Measurements from ENCODE around the gene AUTS2. TPM values are rescaled to one million over a fixed set of nuclear protein-coding genes. Genes with fewer than 3 reads are reported as not detected.
A peak's percentile ranks its signal among the peaks of the same experiment; 100 is the strongest.

The AUTS2 gene
- total and polyA plus RNA-seq, 11 donors: 3.4 to 14.0 (median 7.3) TPM

DNA sequence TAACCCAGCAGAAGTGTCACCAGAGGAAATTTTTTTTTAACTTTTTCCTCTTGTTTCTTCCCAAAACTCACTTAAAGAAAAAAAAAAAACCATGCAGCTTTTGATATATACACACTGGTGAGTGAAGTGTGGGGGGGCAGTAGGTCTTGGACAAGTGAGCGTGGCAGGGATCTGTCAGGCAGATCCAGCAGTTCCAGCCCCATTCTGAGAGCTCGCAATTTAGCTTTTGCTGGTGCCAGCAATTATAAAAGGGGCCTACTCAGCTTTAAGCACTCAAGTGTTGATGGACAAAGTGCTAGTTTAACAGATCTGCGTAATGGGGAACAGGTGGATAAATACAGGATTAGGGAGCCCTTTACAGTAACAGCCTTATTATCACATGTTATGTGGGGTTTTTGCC lies 914.5 kb downstream of the AUTS2 start:
- H3K27ac ChIP-seq: no peak overlapping the region
- WGBS, 4 donors: 94 to 98% (median 96%) methylated on average over 3 of the region's 3 CpGs

DNA sequence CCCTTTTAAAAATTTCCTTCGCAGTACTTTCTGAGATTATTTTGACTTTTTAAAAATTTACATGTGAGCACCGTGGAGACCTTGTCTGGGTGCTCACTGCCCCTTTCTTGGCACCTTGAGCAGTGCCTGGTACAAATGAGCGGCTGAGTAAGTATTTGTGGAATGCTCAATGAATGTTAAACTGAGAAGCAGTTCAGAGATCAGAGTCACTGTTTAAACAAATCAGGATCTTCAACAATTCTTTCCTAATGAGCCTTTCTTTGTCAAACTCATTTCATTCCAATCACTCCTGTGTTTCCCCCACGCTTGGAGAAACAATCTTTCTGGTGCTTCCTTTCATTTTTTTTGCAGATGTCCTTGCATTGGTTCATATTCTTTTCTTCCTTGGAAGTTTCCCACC lies 922.3 kb downstream of the AUTS2 start:
- no peak for TF ChIP-seq POLR2A (IDR thresholded peaks at IDR 0.05)
- TF ChIP-seq, protein P1, sequence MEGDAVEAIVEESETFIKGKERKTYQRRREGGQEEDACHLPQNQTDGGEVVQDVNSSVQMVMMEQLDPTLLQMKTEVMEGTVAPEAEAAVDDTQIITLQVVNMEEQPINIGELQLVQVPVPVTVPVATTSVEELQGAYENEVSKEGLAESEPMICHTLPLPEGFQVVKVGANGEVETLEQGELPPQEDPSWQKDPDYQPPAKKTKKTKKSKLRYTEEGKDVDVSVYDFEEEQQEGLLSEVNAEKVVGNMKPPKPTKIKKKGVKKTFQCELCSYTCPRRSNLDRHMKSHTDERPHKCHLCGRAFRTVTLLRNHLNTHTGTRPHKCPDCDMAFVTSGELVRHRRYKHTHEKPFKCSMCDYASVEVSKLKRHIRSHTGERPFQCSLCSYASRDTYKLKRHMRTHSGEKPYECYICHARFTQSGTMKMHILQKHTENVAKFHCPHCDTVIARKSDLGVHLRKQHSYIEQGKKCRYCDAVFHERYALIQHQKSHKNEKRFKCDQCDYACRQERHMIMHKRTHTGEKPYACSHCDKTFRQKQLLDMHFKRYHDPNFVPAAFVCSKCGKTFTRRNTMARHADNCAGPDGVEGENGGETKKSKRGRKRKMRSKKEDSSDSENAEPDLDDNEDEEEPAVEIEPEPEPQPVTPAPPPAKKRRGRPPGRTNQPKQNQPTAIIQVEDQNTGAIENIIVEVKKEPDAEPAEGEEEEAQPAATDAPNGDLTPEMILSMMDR (IDR thresholded peaks at IDR 0.05): no peak
- intact Hi-C loops (cut with DNase I): no loop called here
- WGBS, 4 donors: 90 to 95% (median 92%) methylated on average over 4 of the region's 4 CpGs
- Histone ChIP-seq H3K36me3 (no peaks in the 10 kb centered on the region), H3K27ac (no peak overlapping the region), H3K4me3 (no peak overlapping the region), H3K9me3 (no peaks in the 10 kb centered on the region), H3K27me3 (no peaks in the 10 kb centered on the region), H3K4me1 (peaks cover 0 to 10% (median 0%) of the 10 kb centered on the region in 12 donors)
- ATAC-seq (no peak), DNase-seq (no peak)

More for the DNA sequence above, 914.5 kb downstream of the AUTS2 start:
- DNase-seq (no peak), ATAC-seq (no peak)
- no peaks in the 10 kb centered on the region for H3K9me3 ChIP-seq
- H3K36me3 ChIP-seq: no peaks in the 10 kb centered on the region
- no peaks in the 10 kb centered on the region for H3K4me1 ChIP-seq
- no peaks in the 10 kb centered on the region for H3K27me3 ChIP-seq
- TF ChIP-seq, protein P1 (IDR thresholded peaks at IDR 0.05): no peak
- TF ChIP-seq POLR2A (IDR thresholded peaks at IDR 0.05): no peak
- intact Hi-C loops (cut with DNase I): no loop called here
- H3K4me3 ChIP-seq: no peak overlapping the region

DNA sequence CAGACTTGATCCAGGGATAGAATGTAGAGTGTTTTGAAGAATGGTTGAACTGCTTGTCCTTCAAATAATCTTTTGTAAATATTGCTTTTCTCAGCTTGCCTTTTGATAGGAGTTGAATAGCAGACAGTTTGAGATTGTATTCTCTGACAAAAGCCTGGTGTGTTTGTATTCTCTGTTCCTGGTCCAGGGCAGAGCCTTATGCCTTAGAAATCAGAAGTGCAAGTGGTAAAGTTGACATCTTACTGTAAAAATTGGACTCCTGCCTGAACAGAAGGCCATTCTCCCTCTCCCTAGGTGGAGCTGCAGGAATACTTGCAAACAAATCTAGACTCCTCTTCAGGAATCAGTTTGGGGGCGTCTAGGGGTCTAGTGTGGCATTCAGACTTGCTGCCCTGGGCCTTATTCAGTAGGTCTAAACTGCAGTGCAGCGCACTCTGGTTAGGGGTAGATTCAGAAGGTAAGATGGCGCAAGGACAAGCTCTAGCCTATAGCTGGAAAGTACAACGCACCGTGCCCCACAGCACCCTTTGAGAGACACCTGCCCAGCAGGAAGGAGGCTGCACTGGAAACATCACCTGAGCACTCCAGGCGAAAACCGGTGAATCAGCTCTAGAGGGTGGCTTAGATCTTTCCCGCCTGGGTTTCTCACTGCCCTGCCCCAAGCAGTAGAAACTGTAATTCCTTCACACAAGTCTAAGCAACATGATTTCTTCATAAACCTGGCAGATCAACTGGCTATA lies 925.1 kb downstream of the AUTS2 start:
- TF ChIP-seq, protein P1 (IDR thresholded peaks at IDR 0.05): peak in 1 of 12 donors; percentile 13
- TF ChIP-seq POLR2A (IDR thresholded peaks at IDR 0.05): no peak
- Histone ChIP-seq H3K9me3 (no peaks in the 10 kb centered on the region), H3K27ac (no peak overlapping the region), H3K4me1 (peaks cover 0 to 10% (median 0%) of the 10 kb centered on the region in 12 donors), H3K27me3 (no peaks in the 10 kb centered on the region), H3K4me3 (no peak overlapping the region), H3K36me3 (no peaks in the 10 kb centered on the region)
- no peak for ATAC-seq
- DNase-seq: no peak
- WGBS, 4 donors: 86 to 100% (median 96%) methylated on average over 4 to 8 of the region's 8 CpGs
- intact Hi-C loops (cut with DNase I): no loop called here

DNA sequence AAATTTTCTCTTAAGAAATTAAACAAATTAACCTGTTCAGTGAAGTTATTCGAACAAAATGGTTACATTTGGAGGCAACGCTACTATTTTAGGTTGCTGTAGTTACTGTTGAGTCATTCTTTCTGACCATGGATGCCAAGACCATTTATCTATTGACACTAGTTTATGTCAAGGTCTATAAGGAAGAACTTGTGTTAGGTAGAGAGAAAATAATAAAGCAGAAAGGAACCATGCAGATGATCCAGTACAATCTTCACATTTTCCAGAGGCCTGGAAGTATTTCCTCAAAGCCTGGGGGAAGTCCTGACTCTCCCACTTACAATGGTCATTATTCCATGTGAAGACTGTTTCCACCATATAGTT lies 925.7 kb downstream of the AUTS2 start:
- whole genome bisulfite sequencing, 4 donors: 98 to 100% (median 99%) methylated on average over 2 of the region's 2 CpGs
- Histone ChIP-seq H3K4me1 (peaks cover 0 to 10% (median 0%) of the 10 kb centered on the region in 12 donors), H3K27me3 (no peaks in the 10 kb centered on the region), H3K27ac (no peak overlapping the region), H3K4me3 (no peak overlapping the region), H3K36me3 (no peaks in the 10 kb centered on the region), H3K9me3 (no peaks in the 10 kb centered on the region)
- ATAC-seq (no peak), DNase-seq (no peak)
- intact Hi-C loops (cut with DNase I): no loop called here
- TF ChIP-seq POLR2A (IDR thresholded peaks at IDR 0.05): no peak
- TF ChIP-seq, protein P1 (IDR thresholded peaks at IDR 0.05): no peak
